ENCODE data around the gene ZEB2. TPM values are rescaled to one million over a fixed set of nuclear protein-coding genes. Genes with fewer than 3 reads are reported as not detected.
A peak's percentile ranks its signal among the peaks of the same experiment; 100 is the strongest.

ZEB2 gene
- total and polyA plus RNA-seq, 2 of the 8 experiments (the other 6 are each of a cell fraction or from before 2014, with no cell fraction given) = 0.38 TPM; not detected in 1

- H3K27me3 ChIP-seq (replicated peaks in 1 of 4; ENCODE audit: control insufficient read depth in 3 of 4, extremely low read depth in 1 of 4, insufficient read depth in 3 of 4, low read length in 3 of 4) = no peaks in the 10 kb centered on the region
- POLR2A ChIA-PET (ENCODE audit: partially characterized antibody) = interaction anchor here (1.1 kb wide), 1 partner anchor 22 kb away, joined by 3 read pairs; no protein-coding TSS in a partner anchor
- DNase-seq (ENCODE audit: low read depth in 1 of 2, low spot score in 2 of 2) = no peak
- no peak for TF ChIP-seq RXRA (IDR thresholded peaks at IDR 0.05; ENCODE audit: insufficient read depth, low read depth, low read length)
- TF ChIP-seq FOSL1 (IDR thresholded peaks at IDR 0.05; ENCODE audit: insufficient read depth, low read depth, low read length) = no peak
- TF ChIP-seq NRF1 (IDR thresholded peaks at IDR 0.05; ENCODE audit: low read depth, low read length) = no peak
- peak; percentile 65; the same call in 1 of the 2 replicates for TF ChIP-seq SP1 (IDR thresholded peaks at IDR 0.05; ENCODE audit: low read depth, low read length)
- TF ChIP-seq E2F6 (IDR thresholded peaks at IDR 0.05) = no peak
- no peak for TF ChIP-seq BRCA1 (IDR thresholded peaks at IDR 0.05; ENCODE audit: low read depth, low read length)
- no peak for TF ChIP-seq KDM1A (IDR thresholded peaks at IDR 0.05; ENCODE audit: borderline replicate concordance, low read length)
Observed at GRCh38 chr2:144471305-144472045, 48.4 kb downstream of the ZEB2 start.

More at GRCh38 chr2:144471305-144472045, 48.4 kb downstream of the ZEB2 start:
- Histone ChIP-seq H3K9me3 (ENCODE audit: insufficient read depth in 2 of 2, low read depth in 1 of 2, low read length in 1 of 2) (no peaks in the 10 kb centered on the region), H3K23ac (ENCODE audit: insufficient read length) (no peak overlapping the region), H3K4me3 (ENCODE audit: extremely low read depth in 1 of 4, insufficient read depth in 2 of 4, low read depth in 3 of 4, low read length in 4 of 4) (peak overlapping the region in 1 of 4 experiments; percentile 41; a peak in 1 of 8 replicates), H2AK5ac (ENCODE audit: low read depth, low read length) (no peak overlapping the region), H3K18ac (ENCODE audit: extremely low read depth, low read length) (no peak overlapping the region), H2AFZ (ENCODE audit: low read length) (no peak overlapping the region), H2BK20ac (ENCODE audit: low read length) (no peak overlapping the region), H2BK5ac (ENCODE audit: low read depth, low read length) (no peak overlapping the region), H3K36me3 (ENCODE audit: control insufficient read depth in 2 of 4, insufficient read depth in 4 of 4, low read length in 3 of 4) (no peaks in the 10 kb centered on the region), H4K20me1 (replicated peaks in 1 of 2; ENCODE audit: control insufficient read depth in 1 of 2, insufficient read depth in 2 of 2, low read length in 2 of 2) (no peaks in the 10 kb centered on the region), H4K91ac (replicated peaks; ENCODE audit: insufficient read length, low read length) (no peak overlapping the region), H3K4ac (replicated peaks; ENCODE audit: insufficient read length, low read depth, low read length) (no peak overlapping the region), H3K4me2 (ENCODE audit: insufficient read depth in 1 of 2, low read depth in 2 of 2, low read length in 2 of 2) (peak overlapping the region; percentile 1 to 50; a peak in 2 of 4 replicates), H3K23me2 (ENCODE audit: low read depth, low read length) (no peaks in the 10 kb centered on the region), H3K4me1 (replicated peaks in 1 of 4; ENCODE audit: control insufficient read depth in 3 of 4, insufficient read depth in 4 of 4, low read length in 3 of 4) (peaks cover 0 to 25% (median 22%) of the 10 kb centered on the region in 4 experiments; a peak in 4 of 7 replicates), H3K79me2 (ENCODE audit: control insufficient read depth in 1 of 2, insufficient read depth in 2 of 2, low read length in 2 of 2) (no peaks in the 10 kb centered on the region), H3K79me1 (ENCODE audit: low read depth, low read length) (no peaks in the 10 kb centered on the region), H2BK12ac (ENCODE audit: low read depth, low read length) (no peak overlapping the region), H3K14ac (ENCODE audit: insufficient read length) (no peak overlapping the region), H3K9ac (replicated peaks in 1 of 4; ENCODE audit: extremely low read depth in 1 of 4, low read depth in 3 of 4, low read length in 3 of 4) (no peak overlapping the region), H2BK15ac (ENCODE audit: low read length) (no peak overlapping the region), H3K27ac (ENCODE audit: low read depth, low read length) (no peak overlapping the region), H4K8ac (ENCODE audit: extremely low read depth, insufficient read depth, low read length) (no peak overlapping the region), H3K56ac (replicated peaks; ENCODE audit: insufficient read length, low read depth, low read length) (no peak overlapping the region), H2BK120ac (replicated peaks; ENCODE audit: low read depth, low read length) (no peak overlapping the region), H4K5ac (ENCODE audit: insufficient read length, low read depth, low read length) (peak overlapping the region; percentile 55)
- FAIRE-seq = peak; percentile 78
- CTCF ChIA-PET (ENCODE audit: partially characterized antibody) = interaction anchor here (0.6 to 1.6 kb wide), 4 partner anchors 22 to 309 kb away, joined by 4 to 7 read pairs (median 6); no protein-coding TSS in a partner anchor
- WGBS, 2 experiments (ENCODE audit: extremely low coverage in 1 of 2, insufficient coverage in 1 of 2, insufficient read length in 1 of 2, insufficient replicate concordance in 2 of 2, low coverage in 1 of 2, low lambda C conversion rate in 2 of 2, missing lambda C conversion rate in 1 of 2) = 34% methylated on average over 2 of the region's 2 CpGs; no CpG with 5 or more reads in 1 of the 2 experiments
